Peyer's patch (tissue), 4 donors: Measurements from ENCODE around the gene CHAF1B. TPM values are rescaled to one million over a fixed set of nuclear protein-coding genes. Genes with fewer than 3 reads are reported as not detected.

ENCODE experiments used
- DNase-seq, 3 donors: peaks; one replicate each; pipeline ENCODE4 v3.0.0-alpha.2; 2017 to 2019
- H3K27ac ChIP-seq, 4 donors: fragments of 200-600 bp; sonication (generic); one replicate each; pipeline ENCODE4 v1.5.1; 2016 to 2019
- H3K27me3 ChIP-seq, 2 donors: fragments of 200-600 bp; sonication (generic); one replicate each; pipeline ENCODE4 v1.5.1; 2019
- H3K36me3 ChIP-seq, 3 donors: fragments of 200-600 bp; sonication (generic); one replicate each; pipeline ENCODE4 v1.5.1; 2016 to 2019
- H3K4me1 ChIP-seq, 4 donors: fragments of 200-600 bp; sonication (generic); one replicate each; pipeline ENCODE4 v1.5.1; 2016 to 2019
- H3K4me3 ChIP-seq, 4 donors: fragments of 200-600 bp; sonication (generic); 1 replicate in 3 of 4; 2 replicates in 1 of 4; pipeline ENCODE4 v1.5.1; 2016 to 2019; ENCODE audit warnings: mild to moderate bottlenecking in 1 of 4
- H3K9me3 ChIP-seq, 4 donors: fragments of 200-600 bp; sonication (generic); one replicate each; pipeline ENCODE4 v1.5.1; 2016 to 2019; ENCODE audit warnings: mild to moderate bottlenecking in 1 of 4
- POLR2A ChIP-seq, 2 donors: fragments of 450-650 bp; IDR thresholded peaks; one replicate each; pipeline ENCODE4 v1.5.1; 2017; ENCODE audit warnings: antibody characterized with exemption in 2 of 2, mild to moderate bottlenecking in 2 of 2, moderate library complexity in 2 of 2
- total RNA-seq, 4 donors: library from RNA; depleted of rRNA; stranded (reverse); fragments of >200 nt; gene quantifications; one replicate each; pipeline ENCODE4 v1.1.0, GENCODE V29; 2016
- TF ChIP-seq, protein P1 (sequence below), 6 experiments: fragments of 450-650 bp in 4 of 6; fragments of 200-600 bp in 2 of 6; sonication (generic) in 1 of 6; IDR thresholded peaks; one replicate each; pipeline ENCODE4 v1.5.1; 2017 to 2019; ENCODE audit warnings: antibody characterized with exemption in 6 of 6, mild to moderate bottlenecking in 3 of 6, moderate library complexity in 1 of 6

The CHAF1B gene
- total RNA-seq, 4 donors from 2014 or later: 0.85 to 11.6 (median 1.3) TPM

DNA sequence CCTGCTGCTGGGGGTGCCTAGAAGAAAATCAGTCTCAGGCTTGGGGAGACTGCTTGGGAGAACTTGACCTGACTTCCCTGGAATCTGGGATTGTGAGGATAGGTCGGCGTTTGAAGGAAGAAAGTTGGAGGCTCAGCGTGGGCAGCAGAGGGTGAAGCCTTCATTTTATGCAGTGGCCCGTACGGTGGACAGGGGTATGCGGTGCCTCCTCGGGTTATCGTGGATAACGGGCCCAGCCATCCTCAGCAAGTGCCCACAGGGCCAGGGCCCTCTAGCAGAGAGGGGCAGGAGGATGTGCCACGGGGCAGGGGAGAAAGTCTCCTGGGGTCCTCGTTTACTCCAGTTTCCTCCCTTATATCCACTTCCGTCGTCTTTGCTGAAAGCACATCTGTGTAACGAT is 34.0 kb downstream of the CHAF1B start:
- no peaks in the 10 kb centered on the region for H3K9me3 ChIP-seq
- no peak overlapping the region for H3K4me3 ChIP-seq
- H3K36me3 ChIP-seq: no peaks in the 10 kb centered on the region
- no peak for DNase-seq
- no peak for TF ChIP-seq POLR2A (IDR thresholded peaks at IDR 0.05)
- TF ChIP-seq, protein P1, sequence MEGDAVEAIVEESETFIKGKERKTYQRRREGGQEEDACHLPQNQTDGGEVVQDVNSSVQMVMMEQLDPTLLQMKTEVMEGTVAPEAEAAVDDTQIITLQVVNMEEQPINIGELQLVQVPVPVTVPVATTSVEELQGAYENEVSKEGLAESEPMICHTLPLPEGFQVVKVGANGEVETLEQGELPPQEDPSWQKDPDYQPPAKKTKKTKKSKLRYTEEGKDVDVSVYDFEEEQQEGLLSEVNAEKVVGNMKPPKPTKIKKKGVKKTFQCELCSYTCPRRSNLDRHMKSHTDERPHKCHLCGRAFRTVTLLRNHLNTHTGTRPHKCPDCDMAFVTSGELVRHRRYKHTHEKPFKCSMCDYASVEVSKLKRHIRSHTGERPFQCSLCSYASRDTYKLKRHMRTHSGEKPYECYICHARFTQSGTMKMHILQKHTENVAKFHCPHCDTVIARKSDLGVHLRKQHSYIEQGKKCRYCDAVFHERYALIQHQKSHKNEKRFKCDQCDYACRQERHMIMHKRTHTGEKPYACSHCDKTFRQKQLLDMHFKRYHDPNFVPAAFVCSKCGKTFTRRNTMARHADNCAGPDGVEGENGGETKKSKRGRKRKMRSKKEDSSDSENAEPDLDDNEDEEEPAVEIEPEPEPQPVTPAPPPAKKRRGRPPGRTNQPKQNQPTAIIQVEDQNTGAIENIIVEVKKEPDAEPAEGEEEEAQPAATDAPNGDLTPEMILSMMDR (IDR thresholded peaks at IDR 0.05): no peak
- H3K27me3 ChIP-seq: no peaks in the 10 kb centered on the region
- no peaks in the 10 kb centered on the region for H3K4me1 ChIP-seq
- no peak overlapping the region for H3K27ac ChIP-seq

DNA sequence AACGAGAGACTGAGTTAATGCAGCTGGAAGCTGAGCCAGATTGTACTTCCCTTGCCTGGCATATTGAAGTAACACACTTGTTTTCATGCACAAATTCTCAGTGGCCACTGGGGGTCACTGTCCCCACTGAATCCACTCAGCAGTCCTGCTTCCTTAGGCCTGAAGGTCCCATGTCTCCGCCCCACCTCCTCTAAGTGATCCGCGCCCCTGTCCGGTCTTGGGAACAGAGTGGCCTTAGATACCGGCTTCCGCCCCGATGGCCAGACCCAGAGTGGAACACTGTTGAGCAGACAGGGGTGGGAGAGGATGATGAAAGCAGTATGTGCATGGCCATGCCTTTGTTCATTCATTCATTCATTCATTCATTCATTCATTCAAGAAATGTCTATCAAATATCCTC is 34.8 kb downstream of the CHAF1B start:
- DNase-seq: peak; percentile 24 to 77 (median 72)
- H3K4me1 ChIP-seq: no peaks in the 10 kb centered on the region
- no peaks in the 10 kb centered on the region for H3K36me3 ChIP-seq
- TF ChIP-seq, protein P1 (IDR thresholded peaks at IDR 0.05): peak in 5 of 6 experiments; percentile 14 to 62 (median 59)
- TF ChIP-seq POLR2A (IDR thresholded peaks at IDR 0.05): no peak
- H3K9me3 ChIP-seq: no peaks in the 10 kb centered on the region
- no peaks in the 10 kb centered on the region for H3K27me3 ChIP-seq
- no peak overlapping the region for H3K27ac ChIP-seq
- H3K4me3 ChIP-seq: no peak overlapping the region

DNA sequence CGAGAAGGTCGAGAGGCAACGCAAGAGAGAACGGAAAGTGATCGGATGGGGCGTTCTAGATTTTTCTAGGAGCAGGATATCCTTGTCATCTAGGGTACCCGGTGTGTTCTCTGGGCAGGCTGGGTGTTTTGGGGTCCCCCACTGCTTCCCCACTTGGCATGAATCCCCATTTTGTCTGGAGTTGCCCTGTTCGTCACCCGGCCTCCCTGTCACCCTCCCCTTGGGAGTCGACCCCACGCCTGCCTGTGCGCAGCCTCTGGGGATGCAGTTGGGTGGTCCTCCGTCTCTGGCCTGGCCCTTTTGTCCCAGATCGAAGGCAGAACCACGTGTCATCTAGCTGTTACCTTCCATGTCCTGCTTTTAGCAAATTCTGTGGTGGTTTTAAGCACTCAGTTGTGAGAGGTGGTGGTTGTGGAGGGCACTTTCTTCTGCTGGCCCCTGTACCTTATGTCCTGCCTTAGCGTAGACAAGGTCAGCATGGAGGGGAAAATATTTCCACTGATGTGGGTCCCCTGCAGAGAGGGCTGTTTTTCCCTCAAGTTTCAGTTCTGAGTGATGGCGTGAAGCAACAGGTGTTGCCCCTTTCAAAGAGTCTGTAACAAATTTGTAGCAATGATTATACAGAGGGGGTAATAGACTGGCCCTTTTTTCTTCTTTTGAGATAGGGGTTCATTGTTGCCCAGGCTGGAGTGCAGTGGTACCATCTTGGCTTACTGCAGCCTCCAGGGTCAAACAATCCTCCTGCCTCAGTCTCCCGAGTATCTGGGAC is 35.6 kb downstream of the CHAF1B start:
- Histone ChIP-seq H3K27ac (no peak overlapping the region), H3K9me3 (no peaks in the 10 kb centered on the region)

DNA sequence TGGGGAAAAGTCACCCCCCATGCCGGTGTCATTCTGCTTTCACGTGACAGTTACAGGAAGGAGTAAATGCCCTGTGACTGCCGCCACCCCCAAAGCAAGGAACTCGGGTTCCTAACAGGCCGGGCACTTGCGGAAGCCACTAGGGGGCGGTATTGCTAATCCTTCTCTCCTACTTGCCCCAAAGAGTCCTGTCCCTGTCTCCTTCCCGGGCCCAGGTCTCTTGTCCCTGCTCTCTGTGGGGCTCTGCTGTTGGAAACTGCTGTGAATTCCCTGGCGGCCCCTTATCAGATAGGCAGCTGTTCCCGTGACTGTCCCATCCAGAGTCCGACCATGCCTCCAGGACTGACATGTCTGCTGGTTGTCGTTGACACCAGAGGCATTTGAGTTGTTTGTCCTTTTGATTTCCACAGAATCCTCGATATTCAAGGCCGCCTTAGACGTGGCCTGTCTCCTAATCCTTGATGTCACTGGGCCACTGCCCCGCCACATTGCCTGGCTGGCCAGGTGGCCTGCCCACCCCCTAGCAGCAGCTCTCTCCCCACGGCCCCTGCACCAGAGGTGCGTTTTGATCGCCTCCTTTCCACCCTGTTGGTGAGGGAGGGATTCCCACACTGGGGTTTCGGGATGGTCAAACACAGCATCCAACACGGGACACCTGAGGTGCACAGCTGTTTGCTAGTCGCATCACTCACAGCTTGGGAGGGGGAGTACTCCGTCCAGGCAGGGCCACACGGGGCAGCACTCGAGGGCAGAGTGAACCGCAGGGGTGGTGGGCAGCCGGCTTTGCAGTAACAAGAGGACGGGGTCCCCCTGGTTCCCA is 37.3 kb downstream of the CHAF1B start:
- Histone ChIP-seq H3K27ac (no peak overlapping the region), H3K27me3 (no peaks in the 10 kb centered on the region), H3K36me3 (no peaks in the 10 kb centered on the region), H3K9me3 (no peaks in the 10 kb centered on the region), H3K4me1 (no peaks in the 10 kb centered on the region), H3K4me3 (no peak overlapping the region)
- peak in 1 of 3 donors; percentile 55 for DNase-seq
- TF ChIP-seq POLR2A (IDR thresholded peaks at IDR 0.05): no peak
- TF ChIP-seq, protein P1 (IDR thresholded peaks at IDR 0.05): peak in 4 of 6 experiments; percentile 31 to 38 (median 34)

More for the DNA sequence above, 35.6 kb downstream of the CHAF1B start:
- TF ChIP-seq, protein P1 (IDR thresholded peaks at IDR 0.05): no peak
- no peak for TF ChIP-seq POLR2A (IDR thresholded peaks at IDR 0.05)
- Histone ChIP-seq H3K36me3 (no peaks in the 10 kb centered on the region), H3K4me3 (no peak overlapping the region), H3K27me3 (no peaks in the 10 kb centered on the region), H3K4me1 (no peaks in the 10 kb centered on the region)
- no peak for DNase-seq

DNA sequence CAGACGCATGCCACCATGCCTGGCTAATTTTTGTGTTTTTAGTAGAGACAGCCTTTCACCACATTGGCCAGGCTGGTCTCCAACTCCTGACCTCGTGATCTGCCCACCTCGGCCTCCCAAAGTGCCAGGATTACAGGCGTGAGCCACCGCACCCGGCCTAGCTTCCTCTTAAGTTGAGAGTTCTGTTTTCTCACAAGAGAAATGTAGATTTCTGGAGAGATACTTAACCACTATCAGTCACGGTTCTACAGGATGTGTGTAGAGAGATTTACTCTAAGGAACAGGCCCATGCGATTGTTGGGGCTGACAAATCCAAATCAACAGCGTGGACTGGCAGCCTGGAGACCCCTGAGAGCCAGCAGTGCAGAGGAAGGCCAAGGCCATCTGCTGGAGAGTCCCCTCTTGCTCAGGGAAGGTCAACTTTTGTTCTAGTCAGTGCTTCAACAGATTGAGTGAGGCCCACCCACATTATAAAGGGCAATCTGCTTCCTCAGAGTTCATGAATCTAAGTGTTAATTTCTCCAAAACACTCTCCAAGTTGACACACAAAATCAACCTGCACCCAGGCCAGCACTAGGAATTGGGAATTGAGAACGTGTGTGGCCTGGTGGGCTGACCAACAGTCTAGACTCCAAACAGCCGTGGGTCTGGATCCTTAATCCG is 38.7 kb downstream of the CHAF1B start:
- Histone ChIP-seq H3K36me3 (no peaks in the 10 kb centered on the region), H3K27ac (no peak overlapping the region), H3K27me3 (no peaks in the 10 kb centered on the region), H3K9me3 (no peaks in the 10 kb centered on the region), H3K4me1 (no peaks in the 10 kb centered on the region), H3K4me3 (no peak overlapping the region)
- TF ChIP-seq POLR2A (IDR thresholded peaks at IDR 0.05): no peak
- TF ChIP-seq, protein P1 (IDR thresholded peaks at IDR 0.05): no peak
- no peak for DNase-seq
